Stimulated activated CD8-positive, alpha-beta memory T cell treated with anti-CD3 and anti-CD28 coated beads, Interleukin-4, amount 100 ng/mL, for 48 hours (primary cell): ENCODE results near the gene RPRD2.
A peak's percentile ranks its signal among the peaks of the same experiment; 100 is the strongest.
"Not testable (repeated sequence)": the region's sequence is repeated elsewhere in the genome, so short reads cannot be mapped to it uniquely, and the experiment has no call there.

Source experiments
- DNase-seq: peaks from one replicate; pipeline ENCODE4 v3.0.0-alpha.2; 2020

RPRD2 gene

GRCh38 chr1:150389650-150390049 is 25.7 kb downstream of the RPRD2 start:
- no peak for DNase-seq

- no peak for DNase-seq
Measured at GRCh38 chr1:150392627-150393026, 28.7 kb downstream of the RPRD2 start.

- DNase-seq = not testable (repeated sequence)
Measured at GRCh38 chr1:150395115-150395514, 31.2 kb downstream of the RPRD2 start.

GRCh38 chr1:150397392-150398032 is 33.6 kb downstream of the RPRD2 start:
- DNase-seq = no peak

- DNase-seq = no peak
Measured at GRCh38 chr1:150404465-150404864, 40.5 kb downstream of the RPRD2 start.

- no peak for DNase-seq
Measured at GRCh38 chr1:150405660-150406059, 41.7 kb downstream of the RPRD2 start.

- DNase-seq = no peak
Measured at GRCh38 chr1:150406483-150406882, 42.5 kb downstream of the RPRD2 start.

- no peak for DNase-seq
Measured at GRCh38 chr1:150407330-150407729, 43.4 kb downstream of the RPRD2 start.

GRCh38 chr1:150408800-150409199 is 44.9 kb downstream of the RPRD2 start:
- DNase-seq = no peak

GRCh38 chr1:150409504-150410362 is 45.8 kb downstream of the RPRD2 start:
- DNase-seq = no peak

- DNase-seq = no peak
Measured at GRCh38 chr1:150410582-150411101, 46.7 kb downstream of the RPRD2 start.

GRCh38 chr1:150414592-150414991 is 50.6 kb downstream of the RPRD2 start:
- no peak for DNase-seq

GRCh38 chr1:150415800-150416199 is 51.9 kb downstream of the RPRD2 start:
- no peak for DNase-seq

GRCh38 chr1:150420560-150421265 is 56.8 kb downstream of the RPRD2 start:
- no peak for DNase-seq

GRCh38 chr1:150422541-150422940 is 58.6 kb downstream of the RPRD2 start:
- no peak for DNase-seq

GRCh38 chr1:150429805-150430204 is 65.9 kb downstream of the RPRD2 start:
- no peak for DNase-seq

- DNase-seq = no peak
Measured at GRCh38 chr1:150441121-150441520, 77.2 kb downstream of the RPRD2 start.

GRCh38 chr1:150444232-150444631 is 80.3 kb downstream of the RPRD2 start:
- no peak for DNase-seq

GRCh38 chr1:150456146-150456647 is 92.2 kb downstream of the RPRD2 start:
- no peak for DNase-seq

GRCh38 chr1:150464422-150464826 is 100.5 kb downstream of the RPRD2 start:
- DNase-seq = peak; percentile 80

- no peak for DNase-seq
Measured at GRCh38 chr1:150466964-150467363, 103.0 kb downstream of the RPRD2 start.

- DNase-seq = no peak
Measured at GRCh38 chr1:150469291-150469690, 105.3 kb downstream of the RPRD2 start.

- DNase-seq = no peak
Measured at GRCh38 chr1:150472601-150473200, 108.8 kb downstream of the RPRD2 start.
